GM12872 (cell line): Measurements from ENCODE around the gene COX19.

Experiments
- CTCF ChIP-seq: IDR thresholded peaks from 3 replicates; pipeline ENCODE4 v1.5.1; 2011; ENCODE audit warnings: low read depth, mild to moderate bottlenecking, low read length, moderate library complexity; ENCODE audit not compliant: insufficient read depth

The COX19 gene

GRCh38 chr7:960269-960871 is 15.0 kb downstream of the COX19 start:
- TF ChIP-seq CTCF: no peak

GRCh38 chr7:959271-959670 is 16.1 kb downstream of the COX19 start:
- TF ChIP-seq CTCF: no peak

GRCh38 chr7:958221-959200 is 16.8 kb downstream of the COX19 start:
- no peak for TF ChIP-seq CTCF

- TF ChIP-seq CTCF: no peak
Observed at GRCh38 chr7:957418-958220, 17.7 kb downstream of the COX19 start.

- TF ChIP-seq CTCF: no peak
Observed at GRCh38 chr7:956031-956430, 19.3 kb downstream of the COX19 start.

- peak; percentile 52; the same call in 2 of the 3 replicates for TF ChIP-seq CTCF
Observed at GRCh38 chr7:954330-955238, 20.8 kb downstream of the COX19 start, which contains the start of gene ADAP1. ADAP1 (minus strand) TSS chr7:954680; CDS start chr7:954477, 203 bp downstream.
